Body of pancreas (tissue), 4 donors: Measurements from ENCODE around the gene PRM3.

Experiments used
- POLR2A ChIP-seq, 3 donors: fragments of 450-650 bp; IDR thresholded peaks; one replicate each; pipeline ENCODE4 v1.6.1; 2016; ENCODE audit warnings: antibody characterized with exemption in 3 of 3, mild to moderate bottlenecking in 2 of 3
- TF ChIP-seq, protein P1 (sequence below), 7 experiments: fragments of 450-650 bp in 4 of 7; fragments of 200-600 bp in 3 of 7; sonication (generic) in 3 of 7; IDR thresholded peaks; one replicate each; pipeline ENCODE4 v1.5.1; 2016 to 2019; ENCODE audit warnings: antibody characterized with exemption in 7 of 7

DNA sequence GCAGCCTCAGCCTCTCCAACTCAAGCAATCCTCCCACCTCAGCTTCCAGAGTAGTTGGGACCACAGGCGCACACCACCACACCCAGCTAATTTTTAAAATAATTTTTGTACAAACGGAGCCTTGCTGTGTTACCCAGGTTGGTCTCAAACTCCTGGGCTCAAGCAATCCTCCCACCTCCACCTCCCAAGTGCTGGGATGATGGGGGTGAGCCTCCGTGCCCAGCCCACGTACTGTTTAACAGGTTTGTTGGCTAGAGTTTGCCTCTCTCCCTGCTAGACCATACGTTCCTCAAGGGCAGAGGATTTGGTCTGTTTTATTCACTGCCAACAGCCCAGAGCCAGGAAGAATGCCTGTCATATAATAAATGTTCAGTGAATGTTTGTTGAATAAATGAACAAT, 44.0 kb downstream of the PRM3 start:
- TF ChIP-seq, protein P1, sequence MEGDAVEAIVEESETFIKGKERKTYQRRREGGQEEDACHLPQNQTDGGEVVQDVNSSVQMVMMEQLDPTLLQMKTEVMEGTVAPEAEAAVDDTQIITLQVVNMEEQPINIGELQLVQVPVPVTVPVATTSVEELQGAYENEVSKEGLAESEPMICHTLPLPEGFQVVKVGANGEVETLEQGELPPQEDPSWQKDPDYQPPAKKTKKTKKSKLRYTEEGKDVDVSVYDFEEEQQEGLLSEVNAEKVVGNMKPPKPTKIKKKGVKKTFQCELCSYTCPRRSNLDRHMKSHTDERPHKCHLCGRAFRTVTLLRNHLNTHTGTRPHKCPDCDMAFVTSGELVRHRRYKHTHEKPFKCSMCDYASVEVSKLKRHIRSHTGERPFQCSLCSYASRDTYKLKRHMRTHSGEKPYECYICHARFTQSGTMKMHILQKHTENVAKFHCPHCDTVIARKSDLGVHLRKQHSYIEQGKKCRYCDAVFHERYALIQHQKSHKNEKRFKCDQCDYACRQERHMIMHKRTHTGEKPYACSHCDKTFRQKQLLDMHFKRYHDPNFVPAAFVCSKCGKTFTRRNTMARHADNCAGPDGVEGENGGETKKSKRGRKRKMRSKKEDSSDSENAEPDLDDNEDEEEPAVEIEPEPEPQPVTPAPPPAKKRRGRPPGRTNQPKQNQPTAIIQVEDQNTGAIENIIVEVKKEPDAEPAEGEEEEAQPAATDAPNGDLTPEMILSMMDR (IDR thresholded peaks at IDR 0.05), result no peak
- no peak for TF ChIP-seq POLR2A (IDR thresholded peaks at IDR 0.05)
